ENCODE measurements around the gene F10.

F10 gene

GRCh38 chr13:113164492-113164891 lies 41.9 kb downstream of the F10 start:
- H3K36me3 ChIP-seq (ENCODE audit: control insufficient read depth, insufficient read depth, low read length) = 0 out of 2 replicates have a peak, but pooled peaks cover under 1% of the 10 kb centered on the region
- no peaks in the 10 kb centered on the region for H3K27me3 ChIP-seq (replicated peaks; ENCODE audit: control insufficient read depth, insufficient read depth, low read length)
- TF ChIP-seq CTCF (IDR thresholded peaks at IDR 0.05; ENCODE audit: insufficient read depth, low read length, poor library complexity, severe bottlenecking) = no peak
- no peak overlapping the region for H3K4me3 ChIP-seq (replicated peaks; ENCODE audit: low read depth, low read length)
- DNase-seq (ENCODE audit: extremely low read depth, insufficient read length) = no peak

GRCh38 chr13:113166266-113166665 lies 43.7 kb downstream of the F10 start:
- TF ChIP-seq CTCF (IDR thresholded peaks at IDR 0.05; ENCODE audit: insufficient read depth, low read length, poor library complexity, severe bottlenecking) = no peak
- no peaks in the 10 kb centered on the region for H3K27me3 ChIP-seq (replicated peaks; ENCODE audit: control insufficient read depth, insufficient read depth, low read length)
- peaks cover 2% of the 10 kb centered on the region; the same call in 1 of the 2 replicates for H3K36me3 ChIP-seq (ENCODE audit: control insufficient read depth, insufficient read depth, low read length)
- H3K4me3 ChIP-seq (replicated peaks; ENCODE audit: low read depth, low read length) = no peak overlapping the region
- no peak for DNase-seq (ENCODE audit: extremely low read depth, insufficient read length)

- no peak overlapping the region for H3K4me3 ChIP-seq (replicated peaks; ENCODE audit: low read depth, low read length)
- no peak for DNase-seq (ENCODE audit: extremely low read depth, insufficient read length)
These were observed 44.1 kb downstream of the F10 start for GRCh38 chr13:113166681-113167080.

GRCh38 chr13:113167155-113167554 lies 44.6 kb downstream of the F10 start:
- no peak overlapping the region for H3K4me3 ChIP-seq (replicated peaks; ENCODE audit: low read depth, low read length)
- no peak for TF ChIP-seq CTCF (IDR thresholded peaks at IDR 0.05; ENCODE audit: insufficient read depth, low read length, poor library complexity, severe bottlenecking)
- no peak for DNase-seq (ENCODE audit: extremely low read depth, insufficient read length)
- no peaks in the 10 kb centered on the region for H3K27me3 ChIP-seq (replicated peaks; ENCODE audit: control insufficient read depth, insufficient read depth, low read length)
- H3K36me3 ChIP-seq (ENCODE audit: control insufficient read depth, insufficient read depth, low read length) = peaks cover 2% of the 10 kb centered on the region; the same call in 1 of the 2 replicates

More at GRCh38 chr13:113166681-113167080, 44.1 kb downstream of the F10 start:
- TF ChIP-seq CTCF (IDR thresholded peaks at IDR 0.05; ENCODE audit: insufficient read depth, low read length, poor library complexity, severe bottlenecking) = no peak
- Histone ChIP-seq H3K27me3 (replicated peaks; ENCODE audit: control insufficient read depth, insufficient read depth, low read length) (no peaks in the 10 kb centered on the region), H3K36me3 (ENCODE audit: control insufficient read depth, insufficient read depth, low read length) (peaks cover 2% of the 10 kb centered on the region; the same call in 1 of the 2 replicates)

GRCh38 chr13:113167575-113167974 lies 45.0 kb downstream of the F10 start:
- Histone ChIP-seq H3K4me3 (replicated peaks; ENCODE audit: low read depth, low read length) (no peak overlapping the region), H3K27me3 (replicated peaks; ENCODE audit: control insufficient read depth, insufficient read depth, low read length) (no peaks in the 10 kb centered on the region), H3K36me3 (ENCODE audit: control insufficient read depth, insufficient read depth, low read length) (peaks cover 2% of the 10 kb centered on the region; the same call in 1 of the 2 replicates)
- no peak for DNase-seq (ENCODE audit: extremely low read depth, insufficient read length)
- TF ChIP-seq CTCF (IDR thresholded peaks at IDR 0.05; ENCODE audit: insufficient read depth, low read length, poor library complexity, severe bottlenecking) = no peak

GRCh38 chr13:113168211-113168610 lies 45.6 kb downstream of the F10 start:
- Histone ChIP-seq H3K36me3 (ENCODE audit: control insufficient read depth, insufficient read depth, low read length) (peaks cover 4% of the 10 kb centered on the region; the same call in 1 of the 2 replicates), H3K27me3 (replicated peaks; ENCODE audit: control insufficient read depth, insufficient read depth, low read length) (no peaks in the 10 kb centered on the region), H3K4me3 (replicated peaks; ENCODE audit: low read depth, low read length) (no peak overlapping the region)
- no peak for DNase-seq (ENCODE audit: extremely low read depth, insufficient read length)
- no peak for TF ChIP-seq CTCF (IDR thresholded peaks at IDR 0.05; ENCODE audit: insufficient read depth, low read length, poor library complexity, severe bottlenecking)

Data from GM06990 (cell line).